ENCODE measurements around the gene KRT84.

Gene KRT84

GRCh38 chr12:52371716-52372115 lies 13.7 kb downstream of the KRT84 start:
- Histone ChIP-seq H3K4me1 (ENCODE audit: control insufficient read depth, insufficient read depth, low read length) (no peaks in the 10 kb centered on the region), H3K9me3 (ENCODE audit: control insufficient read depth, insufficient read depth, low read depth, low read length) (no peaks in the 10 kb centered on the region), H3K27ac (ENCODE audit: extremely low read depth, low read depth, low read length) (no peak overlapping the region), H3K36me3 (ENCODE audit: control insufficient read depth in 2 of 2, insufficient read depth in 1 of 2, low read length in 2 of 2) (no peaks in the 10 kb centered on the region), H3K4me3 (ENCODE audit: low read depth, low read length) (no peak overlapping the region)
- CTCF ChIA-PET = interaction anchor here (0.7 to 10.0 kb wide), 43 partner anchors 11 to 614 kb away, joined by 3 to 200 read pairs (median 5); no protein-coding TSS in a partner anchor
- no peak for TF ChIP-seq ZNF488 (tag by site-specific recombination; IDR thresholded peaks at IDR 0.05)
- TF ChIP-seq ZNF292 (tag by site-specific recombination; IDR thresholded peaks at IDR 0.05; ENCODE audit: borderline replicate concordance, low read depth) = no peak
- TF ChIP-seq ELK4 (IDR thresholded peaks at IDR 0.05; ENCODE audit: borderline replicate concordance, low read depth, low read length) = no peak
- TF ChIP-seq ZSCAN18 (tag by site-specific recombination; IDR thresholded peaks at IDR 0.05) = no peak
- no peak for TF ChIP-seq ZNF16 (tag by site-specific recombination; IDR thresholded peaks at IDR 0.05; ENCODE audit: low read depth)
- TF ChIP-seq ZNF394 (tag by site-specific recombination; IDR thresholded peaks at IDR 0.05; ENCODE audit: borderline replicate concordance) = no peak
- TF ChIP-seq ZNF830 (tag by site-specific recombination; IDR thresholded peaks at IDR 0.05; ENCODE audit: low read depth) = no peak
- no peak for TF ChIP-seq ZNF18 (tag by site-specific recombination; IDR thresholded peaks at IDR 0.05)
- TF ChIP-seq ZNF10 (tag by site-specific recombination; IDR thresholded peaks at IDR 0.05) = no peak
- no peak for TF ChIP-seq ZNF521 (tag by site-specific recombination; IDR thresholded peaks at IDR 0.05)
- TF ChIP-seq AEBP2 (tag by site-specific recombination; IDR thresholded peaks at IDR 0.05; ENCODE audit: borderline replicate concordance) = no peak
- POLR2A ChIA-PET = no interaction called here

GRCh38 chr12:52370926-52371608 lies 14.4 kb downstream of the KRT84 start:
- Histone ChIP-seq H3K4me1 (ENCODE audit: control insufficient read depth, insufficient read depth, low read length) (no peaks in the 10 kb centered on the region), H3K27ac (ENCODE audit: extremely low read depth, low read depth, low read length) (no peak overlapping the region), H3K36me3 (ENCODE audit: control insufficient read depth in 2 of 2, insufficient read depth in 1 of 2, low read length in 2 of 2) (no peaks in the 10 kb centered on the region), H3K4me3 (ENCODE audit: low read depth, low read length) (no peak overlapping the region), H3K9me3 (ENCODE audit: control insufficient read depth, insufficient read depth, low read depth, low read length) (no peaks in the 10 kb centered on the region)
- ChIA-PET CTCF (interaction anchor here (0.7 to 10.0 kb wide), 20 partner anchors 11 to 514 kb away, joined by 3 to 200 read pairs (median 6); no protein-coding TSS in a partner anchor), POLR2A (no interaction called here)
- TF ChIP-seq ZBTB44 (tag by site-specific recombination; IDR thresholded peaks at IDR 0.05) (no peak), OVOL3 (tag by site-specific recombination; IDR thresholded peaks at IDR 0.05) (no peak), ZNF548 (tag by site-specific recombination; IDR thresholded peaks at IDR 0.05) (no peak), ZNF76 (tag by site-specific recombination; IDR thresholded peaks at IDR 0.05; ENCODE audit: borderline replicate concordance, low read depth) (no peak), GFI1B (tag by site-specific recombination; IDR thresholded peaks at IDR 0.05) (no peak), ZXDB (tag by site-specific recombination; IDR thresholded peaks at IDR 0.05) (no peak), AEBP2 (tag by site-specific recombination; IDR thresholded peaks at IDR 0.05; ENCODE audit: borderline replicate concordance) (no peak), ZBTB1 (tag by site-specific recombination; IDR thresholded peaks at IDR 0.05) (no peak), ZNF366 (tag by site-specific recombination; conservative IDR thresholded peaks at IDR 0.05) (no peak), ZNF645 (tag by site-specific recombination; IDR thresholded peaks at IDR 0.05) (no peak), BCL11B (tag by site-specific recombination; IDR thresholded peaks at IDR 0.05; ENCODE audit: low read depth) (no peak)

All from HEK293 (cell line).